ENCODE data around the gene KLF3. TPM values are rescaled to one million over a fixed set of nuclear protein-coding genes. Genes with fewer than 3 reads are reported as not detected.

The KLF3 gene
- total and polyA plus RNA-seq, 9 of the 15 experiments (the other 6 are each of a cell fraction or from before 2014, with no cell fraction given): 9.9 to 47.2 (median 18.1) TPM

- peaks cover 10% of the 10 kb centered on the region; the same call in 1 of the 2 replicates for H4K20me1 ChIP-seq (replicated peaks; ENCODE audit: control insufficient read depth, insufficient read depth, low read length)
- CTCF ChIA-PET (ENCODE audit: low intra/inter-chr PET ratio): no interaction called here
- intact Hi-C loops (cut with micrococcal nuclease): no loop called here
Measured at GRCh38 chr4:38688676-38689355, 24.8 kb downstream of the KLF3 start.

More at GRCh38 chr4:38688676-38689355, 24.8 kb downstream of the KLF3 start:
- Histone ChIP-seq H3K4me2 (ENCODE audit: insufficient read depth, low read length) (no peak overlapping the region), H3K27me3 (ENCODE audit: control insufficient read depth in 2 of 2, insufficient read depth in 2 of 2, low read length in 2 of 2) (no peaks in the 10 kb centered on the region), H3K27ac (ENCODE audit: extremely low read depth, low read depth, low read length) (no peak overlapping the region), H3K4me3 (no peak overlapping the region), H3K36me3 (ENCODE audit: control insufficient read depth, insufficient read depth, low read length) (peaks cover 95% of the 10 kb centered on the region), H3K9me3 (replicated peaks; ENCODE audit: control insufficient read depth, insufficient read depth, low read depth, low read length) (no peaks in the 10 kb centered on the region), H3K9me1 (ENCODE audit: control insufficient read depth, insufficient read depth, low read length) (peaks cover 4% of the 10 kb centered on the region), H3K79me2 (ENCODE audit: control insufficient read depth, insufficient read depth, low read length) (peaks cover 47% of the 10 kb centered on the region), H3K9ac (ENCODE audit: insufficient read depth in 1 of 2, low read depth in 2 of 2, low read length in 2 of 2) (no peak overlapping the region), H3K4me1 (replicated peaks in 1 of 2; ENCODE audit: control insufficient read depth in 2 of 2, insufficient read depth in 2 of 2, low read length in 2 of 2) (peaks cover 0 to 3% of the 10 kb centered on the region in 2 experiments; a peak in 2 of 5 replicates), H2AFZ (ENCODE audit: low read depth, low read length) (no peak overlapping the region)
- DNase-seq (ENCODE audit: extremely low read depth in 1 of 4, low spot score in 3 of 4): no peak
- no peak for ATAC-seq
- TF ChIP-seq TRIM25 (IDR thresholded peaks at IDR 0.05; ENCODE audit: borderline replicate concordance): no peak
- TF ChIP-seq POLR2G (IDR thresholded peaks at IDR 0.05; ENCODE audit: low read depth, low read length): 0 out of 2 replicates have a peak, but pooled peaks have one; percentile 37
- in situ Hi-C loops (cut with MboI): no loop called here
- FAIRE-seq: no peak
- POLR2A ChIA-PET: interaction anchor here (1.0 kb wide), 1 partner anchor 8 kb away, joined by 4 read pairs; no protein-coding TSS in a partner anchor
- 94% methylated on average over 21 of the region's 26 CpGs for WGBS (ENCODE audit: insufficient coverage, low coverage, missing lambda C conversion rate)
- BruUV-seq (replicated peaks): no TSS peak

Measured in K562 (cell line).